ENCODE measurements around the gene ZC3H4. TPM values are rescaled to one million over a fixed set of nuclear protein-coding genes. Genes with fewer than 3 reads are reported as not detected.

Gene ZC3H4
- total and polyA plus RNA-seq, 9 of the 15 experiments (the other 6 are each of a cell fraction or from before 2014, with no cell fraction given), result 2.2 to 75.6 (median 18.3) TPM

DNA sequence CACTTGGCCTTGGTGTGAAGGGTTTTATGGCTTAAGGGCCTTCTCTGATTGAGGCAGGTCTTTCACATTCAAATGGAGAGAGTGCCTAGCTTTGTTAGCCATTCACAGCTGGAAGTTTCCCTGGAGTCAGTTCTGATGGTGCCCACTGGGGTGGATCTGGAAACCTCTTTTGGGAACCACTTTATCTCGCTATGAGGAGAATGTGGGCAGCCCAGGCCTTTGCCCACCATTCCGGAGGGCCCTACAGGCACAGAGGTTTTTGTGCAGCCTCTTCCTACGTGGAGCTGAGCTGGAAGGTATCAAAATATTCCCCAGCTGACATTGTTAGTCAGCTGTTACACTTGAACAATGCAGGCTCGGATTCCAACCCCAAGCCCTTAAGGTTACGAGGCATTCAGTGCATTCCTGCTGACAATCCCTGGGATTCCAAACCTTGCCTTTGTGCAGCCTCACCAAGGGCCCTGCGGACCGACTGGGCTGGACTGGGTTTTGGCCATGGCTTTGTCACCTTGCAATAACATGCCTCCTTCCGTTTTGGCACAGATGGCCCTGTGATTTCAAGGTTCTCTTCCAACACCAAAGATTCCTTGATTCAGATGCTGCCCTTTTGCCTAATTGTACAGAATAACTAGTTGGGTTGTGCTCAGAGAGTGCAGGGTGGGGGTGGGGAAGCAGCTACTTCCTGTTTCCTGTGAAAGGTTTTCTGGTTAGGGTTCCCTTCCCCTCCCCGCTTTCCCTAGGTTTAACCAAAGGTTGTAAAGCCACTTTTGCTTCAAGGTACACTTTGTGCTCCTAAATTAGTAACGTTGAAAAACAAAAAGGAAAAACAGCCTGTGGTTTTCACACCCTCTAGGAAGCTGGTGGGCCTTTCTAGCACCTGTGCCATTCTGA lies 44.1 kb upstream of the ZC3H4 start:
- ChIA-PET CTCF (ENCODE audit: low intra/inter-chr PET ratio) (no interaction called here), POLR2A (interaction anchor here (0.7 to 2.0 kb wide), 11 partner anchors 9 to 99 kb away, joined by 3 to 8 read pairs (median 4); partner anchors contain the start of genes CCDC9 and ZC3H4)
- in situ Hi-C loops (cut with MboI) (loop anchor here (10.0 kb wide), 1 partner anchor 257 kb away; the partner anchor contains the start of gene MEIS3), intact Hi-C loops (cut with micrococcal nuclease) (no loop called here)
- no TSS peak for BruUV-seq (replicated peaks)
- Histone ChIP-seq H3K4me1 (replicated peaks in 1 of 2; ENCODE audit: control insufficient read depth in 2 of 2, insufficient read depth in 2 of 2, low read length in 2 of 2) (peaks cover 0 to 10% of the 10 kb centered on the region in 2 experiments; a peak in 3 of 5 replicates), H3K27me3 (ENCODE audit: control insufficient read depth in 2 of 2, insufficient read depth in 2 of 2, low read length in 2 of 2) (no peaks in the 10 kb centered on the region), H4K20me1 (replicated peaks; ENCODE audit: control insufficient read depth, insufficient read depth, low read length) (no peaks in the 10 kb centered on the region), H3K4me2 (ENCODE audit: insufficient read depth, low read length) (no peak overlapping the region), H3K9me1 (ENCODE audit: control insufficient read depth, insufficient read depth, low read length) (no peaks in the 10 kb centered on the region), H3K79me2 (ENCODE audit: control insufficient read depth, insufficient read depth, low read length) (peaks cover 34% of the 10 kb centered on the region), H3K9me3 (replicated peaks; ENCODE audit: control insufficient read depth, insufficient read depth, low read depth, low read length) (no peaks in the 10 kb centered on the region), H3K9ac (ENCODE audit: insufficient read depth in 1 of 2, low read depth in 2 of 2, low read length in 2 of 2) (peak overlapping the region in 1 of 2 experiments; percentile 18; a peak in 1 of 4 replicates), H3K36me3 (ENCODE audit: control insufficient read depth, insufficient read depth, low read length) (peaks cover 92% of the 10 kb centered on the region), H2AFZ (ENCODE audit: low read depth, low read length) (no peak overlapping the region), H3K27ac (ENCODE audit: extremely low read depth, low read depth, low read length) (peak overlapping the region; percentile 67; the same call in 2 of the 3 replicates), H3K4me3 (no peak overlapping the region)
- 76% methylated on average over 10 of the region's 10 CpGs for WGBS (ENCODE audit: insufficient coverage, low coverage, missing lambda C conversion rate)
- no peak; the same call in 1 of the 3 replicates for ATAC-seq
- peak; percentile 40 for FAIRE-seq
- peak in 1 of 4 experiments; percentile 15 for DNase-seq (ENCODE audit: extremely low read depth in 1 of 4, low spot score in 3 of 4)
- TF ChIP-seq HDAC3 (IDR thresholded peaks at IDR 0.05; ENCODE audit: borderline replicate concordance, partially characterized antibody) (no peak), SRSF1 (IDR thresholded peaks at IDR 0.05; ENCODE audit: low read depth, low read length) (no peak), NCOR1 (IDR thresholded peaks at IDR 0.05) (no peak), GABPA (tag; conservative IDR thresholded peaks at IDR 0.05; ENCODE audit: low read depth) (peak; percentile 57), NELFE (IDR thresholded peaks at IDR 0.05; ENCODE audit: insufficient read depth, insufficient read length) (no peak), MAFG (tag; conservative IDR thresholded peaks at IDR 0.05) (no peak)
- TF ChIP-seq, protein P1, sequence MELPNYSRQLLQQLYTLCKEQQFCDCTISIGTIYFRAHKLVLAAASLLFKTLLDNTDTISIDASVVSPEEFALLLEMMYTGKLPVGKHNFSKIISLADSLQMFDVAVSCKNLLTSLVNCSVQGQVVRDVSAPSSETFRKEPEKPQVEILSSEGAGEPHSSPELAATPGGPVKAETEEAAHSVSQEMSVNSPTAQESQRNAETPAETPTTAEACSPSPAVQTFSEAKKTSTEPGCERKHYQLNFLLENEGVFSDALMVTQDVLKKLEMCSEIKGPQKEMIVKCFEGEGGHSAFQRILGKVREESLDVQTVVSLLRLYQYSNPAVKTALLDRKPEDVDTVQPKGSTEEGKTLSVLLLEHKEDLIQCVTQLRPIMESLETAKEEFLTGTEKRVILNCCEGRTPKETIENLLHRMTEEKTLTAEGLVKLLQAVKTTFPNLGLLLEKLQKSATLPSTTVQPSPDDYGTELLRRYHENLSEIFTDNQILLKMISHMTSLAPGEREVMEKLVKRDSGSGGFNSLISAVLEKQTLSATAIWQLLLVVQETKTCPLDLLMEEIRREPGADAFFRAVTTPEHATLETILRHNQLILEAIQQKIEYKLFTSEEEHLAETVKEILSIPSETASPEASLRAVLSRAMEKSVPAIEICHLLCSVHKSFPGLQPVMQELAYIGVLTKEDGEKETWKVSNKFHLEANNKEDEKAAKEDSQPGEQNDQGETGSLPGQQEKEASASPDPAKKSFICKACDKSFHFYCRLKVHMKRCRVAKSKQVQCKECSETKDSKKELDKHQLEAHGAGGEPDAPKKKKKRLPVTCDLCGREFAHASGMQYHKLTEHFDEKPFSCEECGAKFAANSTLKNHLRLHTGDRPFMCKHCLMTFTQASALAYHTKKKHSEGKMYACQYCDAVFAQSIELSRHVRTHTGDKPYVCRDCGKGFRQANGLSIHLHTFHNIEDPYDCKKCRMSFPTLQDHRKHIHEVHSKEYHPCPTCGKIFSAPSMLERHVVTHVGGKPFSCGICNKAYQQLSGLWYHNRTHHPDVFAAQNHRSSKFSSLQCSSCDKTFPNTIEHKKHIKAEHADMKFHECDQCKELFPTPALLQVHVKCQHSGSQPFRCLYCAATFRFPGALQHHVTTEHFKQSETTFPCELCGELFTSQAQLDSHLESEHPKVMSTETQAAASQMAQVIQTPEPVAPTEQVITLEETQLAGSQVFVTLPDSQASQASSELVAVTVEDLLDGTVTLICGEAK (IDR thresholded peaks at IDR 0.05), result peak; percentile 36; the same call in 1 of the 2 replicates
- TF ChIP-seq, protein P1 (CRISPR knock-in tag; IDR thresholded peaks at IDR 0.05), result no peak
- TF ChIP-seq, protein P2, sequence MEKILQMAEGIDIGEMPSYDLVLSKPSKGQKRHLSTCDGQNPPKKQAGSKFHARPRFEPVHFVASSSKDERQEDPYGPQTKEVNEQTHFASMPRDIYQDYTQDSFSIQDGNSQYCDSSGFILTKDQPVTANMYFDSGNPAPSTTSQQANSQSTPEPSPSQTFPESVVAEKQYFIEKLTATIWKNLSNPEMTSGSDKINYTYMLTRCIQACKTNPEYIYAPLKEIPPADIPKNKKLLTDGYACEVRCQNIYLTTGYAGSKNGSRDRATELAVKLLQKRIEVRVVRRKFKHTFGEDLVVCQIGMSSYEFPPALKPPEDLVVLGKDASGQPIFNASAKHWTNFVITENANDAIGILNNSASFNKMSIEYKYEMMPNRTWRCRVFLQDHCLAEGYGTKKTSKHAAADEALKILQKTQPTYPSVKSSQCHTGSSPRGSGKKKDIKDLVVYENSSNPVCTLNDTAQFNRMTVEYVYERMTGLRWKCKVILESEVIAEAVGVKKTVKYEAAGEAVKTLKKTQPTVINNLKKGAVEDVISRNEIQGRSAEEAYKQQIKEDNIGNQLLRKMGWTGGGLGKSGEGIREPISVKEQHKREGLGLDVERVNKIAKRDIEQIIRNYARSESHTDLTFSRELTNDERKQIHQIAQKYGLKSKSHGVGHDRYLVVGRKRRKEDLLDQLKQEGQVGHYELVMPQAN (IDR thresholded peaks at IDR 0.05; ENCODE audit: borderline replicate concordance), result no peak
